ENCODE results near the gene TLR9. TPM values are rescaled to one million over a fixed set of nuclear protein-coding genes. Genes with fewer than 3 reads are reported as not detected.
A peak's percentile ranks its signal among the peaks of the same experiment; 100 is the strongest.

The TLR9 gene
- polyA plus RNA-seq, 2 donors, result 0.10 to 0.14 TPM

- H3K27ac ChIP-seq (ENCODE audit: low read depth in 2 of 2, low read length in 1 of 2), result no peak overlapping the region
- 67 to 74% methylated on average over 10 of the region's 10 CpGs for WGBS, 2 donors
- H3K4me3 ChIP-seq (ENCODE audit: low read depth in 1 of 2, low read length in 2 of 2), result no peak overlapping the region
- H3K4me1 ChIP-seq (ENCODE audit: control insufficient read depth in 2 of 2, insufficient read depth in 2 of 2, low read length in 1 of 2), result peaks cover 3 to 60% of the 10 kb centered on the region in 2 donors
- no peaks in the 10 kb centered on the region for H3K27me3 ChIP-seq (ENCODE audit: control insufficient read depth in 1 of 2, insufficient read depth in 2 of 2, low read length in 2 of 2)
- peaks cover 5 to 31% of the 10 kb centered on the region in 2 donors for H3K36me3 ChIP-seq (ENCODE audit: control insufficient read depth in 2 of 2, insufficient read depth in 2 of 2, low read length in 1 of 2)
- no peaks in the 10 kb centered on the region for H3K9me3 ChIP-seq (ENCODE audit: control insufficient read depth in 2 of 2, insufficient read depth in 1 of 2, low read depth in 1 of 2, low read length in 1 of 2)
These were observed 23.5 kb upstream of the TLR9 start for GRCh38 chr3:52248816-52249547.

GRCh38 chr3:52248165-52248541 lies 22.7 kb upstream of the TLR9 start:
- peaks cover 3 to 54% of the 10 kb centered on the region in 2 donors for H3K4me1 ChIP-seq (ENCODE audit: control insufficient read depth in 2 of 2, insufficient read depth in 2 of 2, low read length in 1 of 2)
- H3K9me3 ChIP-seq (ENCODE audit: control insufficient read depth in 2 of 2, insufficient read depth in 1 of 2, low read depth in 1 of 2, low read length in 1 of 2), result no peaks in the 10 kb centered on the region
- no peak overlapping the region for H3K27ac ChIP-seq (ENCODE audit: low read depth in 2 of 2, low read length in 1 of 2)
- peaks cover 5 to 25% of the 10 kb centered on the region in 2 donors for H3K36me3 ChIP-seq (ENCODE audit: control insufficient read depth in 2 of 2, insufficient read depth in 2 of 2, low read length in 1 of 2)
- H3K4me3 ChIP-seq (ENCODE audit: low read depth in 1 of 2, low read length in 2 of 2), result no peak overlapping the region
- no peaks in the 10 kb centered on the region for H3K27me3 ChIP-seq (ENCODE audit: control insufficient read depth in 1 of 2, insufficient read depth in 2 of 2, low read length in 2 of 2)
- WGBS, 2 donors, result 91% methylated on average over 10 of the region's 10 CpGs

- Histone ChIP-seq H3K9me3 (ENCODE audit: control insufficient read depth in 2 of 2, insufficient read depth in 1 of 2, low read depth in 1 of 2, low read length in 1 of 2) (no peaks in the 10 kb centered on the region), H3K27ac (ENCODE audit: low read depth in 2 of 2, low read length in 1 of 2) (no peak overlapping the region), H3K36me3 (ENCODE audit: control insufficient read depth in 2 of 2, insufficient read depth in 2 of 2, low read length in 1 of 2) (peaks cover 5 to 22% of the 10 kb centered on the region in 2 donors), H3K4me3 (ENCODE audit: low read depth in 1 of 2, low read length in 2 of 2) (no peak overlapping the region), H3K27me3 (ENCODE audit: control insufficient read depth in 1 of 2, insufficient read depth in 2 of 2, low read length in 2 of 2) (no peaks in the 10 kb centered on the region), H3K4me1 (ENCODE audit: control insufficient read depth in 2 of 2, insufficient read depth in 2 of 2, low read length in 1 of 2) (peaks cover 3 to 50% of the 10 kb centered on the region in 2 donors)
- 89 to 95% methylated on average over 7 of the region's 7 CpGs for WGBS, 2 donors
These were observed 22.1 kb upstream of the TLR9 start for GRCh38 chr3:52247409-52248164.

GRCh38 chr3:52246728-52247408 lies 21.4 kb upstream of the TLR9 start:
- Histone ChIP-seq H3K9me3 (ENCODE audit: control insufficient read depth in 2 of 2, insufficient read depth in 1 of 2, low read depth in 1 of 2, low read length in 1 of 2) (no peaks in the 10 kb centered on the region), H3K4me3 (ENCODE audit: low read depth in 1 of 2, low read length in 2 of 2) (peak overlapping the region; percentile 60 to 62), H3K36me3 (ENCODE audit: control insufficient read depth in 2 of 2, insufficient read depth in 2 of 2, low read length in 1 of 2) (peaks cover 5 to 22% of the 10 kb centered on the region in 2 donors), H3K27me3 (ENCODE audit: control insufficient read depth in 1 of 2, insufficient read depth in 2 of 2, low read length in 2 of 2) (no peaks in the 10 kb centered on the region), H3K4me1 (ENCODE audit: control insufficient read depth in 2 of 2, insufficient read depth in 2 of 2, low read length in 1 of 2) (peaks cover 3 to 50% of the 10 kb centered on the region in 2 donors), H3K27ac (ENCODE audit: low read depth in 2 of 2, low read length in 1 of 2) (peak overlapping the region; percentile 87 to 91)
- 68 to 69% methylated on average over 14 of the region's 14 CpGs for WGBS, 2 donors

- 14 to 21% methylated on average over 8 of the region's 8 CpGs for WGBS, 2 donors
- H3K27ac ChIP-seq (ENCODE audit: low read depth in 2 of 2, low read length in 1 of 2), result peak overlapping the region; percentile 87 to 91
- H3K9me3 ChIP-seq (ENCODE audit: control insufficient read depth in 2 of 2, insufficient read depth in 1 of 2, low read depth in 1 of 2, low read length in 1 of 2), result no peaks in the 10 kb centered on the region
- peaks cover 5 to 22% of the 10 kb centered on the region in 2 donors for H3K36me3 ChIP-seq (ENCODE audit: control insufficient read depth in 2 of 2, insufficient read depth in 2 of 2, low read length in 1 of 2)
- peaks cover 3 to 50% of the 10 kb centered on the region in 2 donors for H3K4me1 ChIP-seq (ENCODE audit: control insufficient read depth in 2 of 2, insufficient read depth in 2 of 2, low read length in 1 of 2)
- peak overlapping the region; percentile 60 to 62 for H3K4me3 ChIP-seq (ENCODE audit: low read depth in 1 of 2, low read length in 2 of 2)
- H3K27me3 ChIP-seq (ENCODE audit: control insufficient read depth in 1 of 2, insufficient read depth in 2 of 2, low read length in 2 of 2), result no peaks in the 10 kb centered on the region
These were observed 20.8 kb upstream of the TLR9 start for GRCh38 chr3:52246264-52246620.

GRCh38 chr3:52245322-52246263 lies 20.1 kb upstream of the TLR9 start, which contains the start of gene PPM1M:
Gene PPM1M, plus strand, starts transcription at chr3:52245759. Its CDS starts 66 bp downstream, at chr3:52245825.
- WGBS, 2 donors, result 1% methylated on average over 91 to 98 of the region's 98 CpGs
- H3K4me1 ChIP-seq (ENCODE audit: control insufficient read depth in 2 of 2, insufficient read depth in 2 of 2, low read length in 1 of 2), result peaks cover 3 to 44% of the 10 kb centered on the region in 2 donors
- no peaks in the 10 kb centered on the region for H3K27me3 ChIP-seq (ENCODE audit: control insufficient read depth in 1 of 2, insufficient read depth in 2 of 2, low read length in 2 of 2)

GRCh38 chr3:52243791-52244628 lies 18.6 kb upstream of the TLR9 start:
- peaks cover 0 to 41% of the 10 kb centered on the region in 2 donors for H3K4me1 ChIP-seq (ENCODE audit: control insufficient read depth in 2 of 2, insufficient read depth in 2 of 2, low read length in 1 of 2)
- peaks cover 3 to 10% of the 10 kb centered on the region in 2 donors for H3K36me3 ChIP-seq (ENCODE audit: control insufficient read depth in 2 of 2, insufficient read depth in 2 of 2, low read length in 1 of 2)
- WGBS, 2 donors, result 46 to 64% methylated on average over 9 of the region's 9 CpGs
- no peaks in the 10 kb centered on the region for H3K9me3 ChIP-seq (ENCODE audit: control insufficient read depth in 2 of 2, insufficient read depth in 1 of 2, low read depth in 1 of 2, low read length in 1 of 2)
- no peaks in the 10 kb centered on the region for H3K27me3 ChIP-seq (ENCODE audit: control insufficient read depth in 1 of 2, insufficient read depth in 2 of 2, low read length in 2 of 2)
- H3K4me3 ChIP-seq (ENCODE audit: low read depth in 1 of 2, low read length in 2 of 2), result no peak overlapping the region
- H3K27ac ChIP-seq (ENCODE audit: low read depth in 2 of 2, low read length in 1 of 2), result peak overlapping the region; percentile 21 to 62

More at GRCh38 chr3:52245322-52246263, 20.1 kb upstream of the TLR9 start, which contains the start of gene PPM1M:
- Histone ChIP-seq H3K4me3 (ENCODE audit: low read depth in 1 of 2, low read length in 2 of 2) (peak within 1 kb of the TSS; percentile 60 to 62), H3K27ac (ENCODE audit: low read depth in 2 of 2, low read length in 1 of 2) (peak within 1 kb of the TSS; percentile 87 to 91), H3K36me3 (ENCODE audit: control insufficient read depth in 2 of 2, insufficient read depth in 2 of 2, low read length in 1 of 2) (peaks cover 5 to 22% of the 10 kb centered on the region in 2 donors), H3K9me3 (ENCODE audit: control insufficient read depth in 2 of 2, insufficient read depth in 1 of 2, low read depth in 1 of 2, low read length in 1 of 2) (no peaks in the 10 kb centered on the region)

GRCh38 chr3:52242039-52242438 lies 16.6 kb upstream of the TLR9 start:
- H3K4me3 ChIP-seq (ENCODE audit: low read depth in 1 of 2, low read length in 2 of 2), result no peak overlapping the region
- 85 to 88% methylated on average over 1 of the region's 1 CpG for WGBS, 2 donors

More at GRCh38 chr3:52242039-52242438, 16.6 kb upstream of the TLR9 start:
- Histone ChIP-seq H3K36me3 (ENCODE audit: control insufficient read depth in 2 of 2, insufficient read depth in 2 of 2, low read length in 1 of 2) (no peaks in the 10 kb centered on the region), H3K4me1 (ENCODE audit: control insufficient read depth in 2 of 2, insufficient read depth in 2 of 2, low read length in 1 of 2) (peaks cover 8 to 44% of the 10 kb centered on the region in 2 donors), H3K9me3 (ENCODE audit: control insufficient read depth in 2 of 2, insufficient read depth in 1 of 2, low read depth in 1 of 2, low read length in 1 of 2) (peaks cover 0 to 2% of the 10 kb centered on the region in 2 donors), H3K27ac (ENCODE audit: low read depth in 2 of 2, low read length in 1 of 2) (no peak overlapping the region), H3K27me3 (ENCODE audit: control insufficient read depth in 1 of 2, insufficient read depth in 2 of 2, low read length in 2 of 2) (no peaks in the 10 kb centered on the region)

Data from esophagus (tissue), 2 donors.